Stimulated activated CD8-positive, alpha-beta memory T cell treated with anti-CD3 and anti-CD28 coated beads, Interleukin-15, amount 100 ng/mL, for 48 hours (primary cell): ENCODE data around the gene LRRC58.
"Not testable (repeated sequence)": the region's sequence is repeated elsewhere in the genome, so short reads cannot be mapped to it uniquely, and the experiment has no call there.

Experiments
- DNase-seq, 2 donors: peaks; one replicate each; pipeline ENCODE4 v3.0.0-alpha.2; 2020; ENCODE audit warnings: low read depth in 2 of 2

The LRRC58 gene

DNA sequence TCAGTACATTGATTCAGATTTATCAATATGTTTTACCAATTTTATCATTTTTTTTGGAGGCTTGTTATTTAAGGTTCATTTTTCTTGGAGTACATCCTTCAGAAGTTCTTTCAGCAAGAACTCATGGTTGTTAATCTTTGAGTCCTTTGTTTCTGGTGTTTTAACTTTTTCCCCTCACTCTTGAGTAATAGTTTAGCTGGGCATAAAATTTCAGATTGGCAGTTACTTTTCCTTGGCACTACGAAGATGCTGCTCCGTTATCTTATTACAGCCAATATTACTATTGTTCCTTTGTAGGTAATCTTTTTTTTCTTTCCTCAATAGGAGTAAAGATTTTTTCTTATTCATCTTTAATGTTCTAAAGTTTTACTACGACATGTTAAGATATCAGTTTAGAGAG is 9.8 kb downstream of the LRRC58 start:
- no peak for DNase-seq

DNA sequence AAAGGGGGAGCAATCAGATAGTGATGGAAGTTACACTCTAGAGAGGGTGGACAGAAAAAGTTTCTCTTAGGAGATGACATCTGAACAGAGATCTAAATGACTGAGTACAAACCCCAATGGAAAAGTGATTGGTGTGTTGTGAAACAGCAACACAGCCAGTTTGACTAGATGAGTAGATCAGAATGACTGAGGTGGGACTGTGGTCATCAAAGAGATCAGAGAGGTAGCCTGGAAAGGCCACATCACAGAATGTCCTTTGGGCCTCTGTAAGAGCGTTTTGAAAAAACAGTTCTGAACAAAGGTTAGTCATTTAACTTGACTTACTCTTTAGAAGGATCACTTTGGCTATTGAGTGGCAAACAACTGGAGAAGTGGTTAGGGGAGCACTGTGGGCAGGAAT is 10.6 kb downstream of the LRRC58 start:
- peak in 1 of 2 donors; percentile 19 for DNase-seq

GRCh38 chr3:120332646-120333045 is 16.5 kb downstream of the LRRC58 start:
- DNase-seq, result no peak

DNA sequence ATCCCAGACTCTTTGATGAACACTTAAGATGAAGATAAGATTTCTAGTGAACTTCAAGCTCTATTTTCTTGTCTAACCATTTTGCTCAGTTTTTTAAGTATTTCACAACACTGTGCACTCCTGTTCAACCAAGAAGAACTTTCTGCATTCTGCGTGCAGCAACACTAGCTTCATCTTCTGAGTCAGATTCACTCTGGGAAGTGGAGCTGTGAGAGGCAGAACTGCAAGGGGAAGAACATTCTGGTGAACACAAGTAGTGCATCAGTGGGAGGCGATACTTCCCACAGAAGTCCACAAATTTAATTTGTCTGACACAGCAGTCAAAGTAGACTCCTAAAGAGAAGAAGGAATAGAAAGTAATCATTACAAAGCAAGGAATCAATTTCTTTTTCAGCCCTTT is 18.1 kb downstream of the LRRC58 start:
- DNase-seq, result no peak

GRCh38 chr3:120326784-120327183 is 22.4 kb downstream of the LRRC58 start:
- no peak for DNase-seq

DNA sequence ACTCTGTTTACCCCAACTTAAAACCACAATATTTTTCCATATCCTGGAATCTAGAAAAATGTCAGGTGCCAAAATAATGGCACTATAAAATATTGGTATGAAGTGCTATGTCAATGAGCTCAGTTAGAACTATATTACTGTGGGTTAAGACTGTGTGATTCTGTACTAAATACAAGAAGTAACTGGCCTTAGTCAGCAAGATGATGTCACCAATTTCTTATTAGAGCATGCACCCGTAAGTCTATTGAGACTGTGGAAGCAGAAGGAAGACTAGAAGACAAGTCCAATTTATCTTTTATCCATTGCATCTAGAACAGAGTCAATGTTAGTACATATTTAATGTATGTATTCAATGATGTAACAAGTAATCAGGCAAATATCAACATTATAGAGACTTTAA is 25.0 kb downstream of the LRRC58 start:
- DNase-seq, result no peak

GRCh38 chr3:120323761-120324160 is 25.4 kb downstream of the LRRC58 start:
- not testable (repeated sequence) for DNase-seq

DNA sequence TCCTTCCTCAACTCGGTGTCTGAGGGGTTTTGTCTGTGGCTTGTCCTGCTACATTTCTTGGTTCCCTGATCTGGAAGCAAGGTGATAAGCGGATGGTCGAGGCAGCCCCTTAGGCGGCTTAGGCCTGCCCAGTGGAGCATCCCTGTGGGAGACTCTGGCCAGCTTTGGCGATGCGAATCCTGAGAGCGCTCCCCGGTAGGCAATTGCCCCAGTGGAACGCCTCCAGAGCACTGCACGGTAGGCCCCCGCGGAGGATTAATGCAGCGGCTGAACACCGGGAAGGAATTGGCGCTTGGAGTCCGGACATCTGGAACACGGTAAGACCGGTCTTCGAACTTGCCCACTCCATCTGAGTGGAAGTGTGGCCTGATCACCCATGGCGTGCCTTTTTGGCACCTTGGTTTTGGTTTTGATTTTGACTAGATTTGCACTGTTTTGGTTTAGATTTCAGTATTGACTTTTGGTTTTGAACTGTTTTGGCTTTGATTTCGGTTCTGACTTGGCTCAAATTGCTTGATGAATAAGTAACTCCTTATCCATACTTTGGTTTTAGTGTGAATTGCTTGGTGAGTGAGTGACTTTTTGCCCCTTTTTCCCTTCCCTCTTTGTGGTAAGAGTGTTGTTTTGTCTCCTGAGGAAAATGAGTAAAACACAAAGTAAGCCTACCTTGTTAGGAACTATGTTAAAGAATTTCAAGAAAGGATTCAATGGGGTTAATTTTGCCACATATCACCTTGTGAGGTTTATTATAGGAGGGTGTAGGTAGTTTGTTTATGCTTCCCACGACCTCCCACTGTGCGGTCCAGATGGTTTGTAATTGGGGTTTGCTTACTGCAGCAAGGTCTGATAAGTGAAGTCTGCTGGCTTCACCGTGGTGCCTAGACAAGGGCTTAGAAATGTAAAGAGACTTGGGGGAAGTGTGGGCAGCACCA is 37.0 kb downstream of the LRRC58 start:
- DNase-seq, result no peak

GRCh38 chr3:120306519-120307455 is 42.4 kb downstream of the LRRC58 start:
- DNase-seq, result no peak

- DNase-seq, result no peak
These were observed 44.5 kb downstream of the LRRC58 start for GRCh38 chr3:120304616-120305015.

GRCh38 chr3:120302361-120302760 is 46.8 kb downstream of the LRRC58 start:
- no peak for DNase-seq

GRCh38 chr3:120300971-120301370 is 48.2 kb downstream of the LRRC58 start:
- no peak for DNase-seq

- no peak for DNase-seq
These were observed 49.8 kb downstream of the LRRC58 start for GRCh38 chr3:120299403-120299802.

GRCh38 chr3:120298996-120299395 is 50.2 kb downstream of the LRRC58 start:
- DNase-seq, result no peak

DNA sequence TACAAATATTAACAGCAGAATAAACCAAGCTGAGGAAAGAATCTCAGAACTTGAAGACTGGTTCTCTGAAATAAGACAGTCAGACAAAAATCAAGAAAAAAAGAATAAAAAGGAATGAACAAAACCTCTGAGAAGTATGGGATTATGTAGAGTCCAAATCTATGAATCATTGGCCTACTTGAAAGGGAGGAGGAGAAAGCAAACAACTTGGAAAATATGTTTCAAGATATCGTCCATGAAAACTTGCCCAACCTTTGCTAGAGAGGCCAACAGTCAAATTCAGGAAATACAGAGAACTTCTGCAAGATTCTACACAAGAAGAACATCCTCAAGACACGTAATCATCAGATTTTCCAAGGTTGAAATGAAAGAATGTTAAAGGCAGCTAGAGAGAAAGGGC is 57.6 kb downstream of the LRRC58 start:
- not testable (repeated sequence) for DNase-seq

DNA sequence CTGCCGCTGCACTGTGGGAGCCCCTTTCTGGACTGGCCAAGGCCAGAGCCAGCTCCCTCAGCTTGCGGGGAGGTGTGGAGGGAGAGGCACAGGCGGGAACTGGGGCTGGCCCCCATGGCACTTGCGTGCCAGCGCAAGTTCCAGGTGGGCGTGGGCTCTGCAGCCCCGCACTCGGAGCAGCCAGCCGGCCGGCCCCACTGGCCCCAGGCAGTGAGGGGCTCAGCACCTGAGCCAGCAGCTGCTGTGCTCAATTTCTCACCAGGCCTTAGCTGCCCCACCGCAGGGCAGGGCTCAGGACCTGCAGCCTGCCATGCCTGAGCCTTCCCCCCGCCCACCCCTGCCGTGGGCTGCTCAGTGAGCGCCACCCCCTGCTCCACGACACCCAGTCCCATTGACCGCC is 59.5 kb downstream of the LRRC58 start:
- no peak for DNase-seq

DNA sequence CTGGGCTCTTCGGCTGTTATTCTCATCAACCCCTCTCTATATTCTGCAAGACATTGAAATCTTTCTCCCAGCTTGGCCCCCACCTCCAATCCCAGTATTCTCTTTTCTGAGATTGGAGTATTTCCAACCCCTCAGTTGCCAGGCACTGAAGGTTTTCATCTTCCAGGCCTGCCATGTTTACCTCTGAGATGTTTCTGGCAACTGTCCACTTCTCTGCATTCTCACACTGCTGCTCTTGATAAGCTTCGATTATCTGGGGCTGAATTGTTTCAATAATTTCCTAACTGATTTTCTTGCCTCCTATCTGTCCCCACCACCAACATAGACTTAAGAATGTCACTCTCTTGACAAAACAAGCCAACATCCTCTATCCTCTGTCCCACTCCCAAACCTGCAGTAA is 62.7 kb downstream of the LRRC58 start:
- no peak for DNase-seq

DNA sequence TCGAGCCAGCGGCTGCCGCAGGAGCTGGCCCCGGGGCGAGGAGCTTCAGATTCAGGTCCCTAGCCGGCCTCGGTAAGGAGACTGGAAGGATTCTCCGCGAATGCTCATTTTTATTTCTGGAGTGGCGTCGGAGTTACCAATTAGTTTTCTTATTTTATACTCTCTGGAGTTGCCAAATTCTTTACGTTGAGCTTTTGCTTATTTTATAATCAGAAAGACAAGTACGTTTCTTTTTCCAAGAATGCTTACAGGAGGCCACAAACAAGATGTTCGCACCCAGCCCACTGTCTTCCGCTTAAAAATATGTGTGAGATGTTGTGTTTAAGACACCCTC is 63.7 kb downstream of the LRRC58 start:
- no peak for DNase-seq

DNA sequence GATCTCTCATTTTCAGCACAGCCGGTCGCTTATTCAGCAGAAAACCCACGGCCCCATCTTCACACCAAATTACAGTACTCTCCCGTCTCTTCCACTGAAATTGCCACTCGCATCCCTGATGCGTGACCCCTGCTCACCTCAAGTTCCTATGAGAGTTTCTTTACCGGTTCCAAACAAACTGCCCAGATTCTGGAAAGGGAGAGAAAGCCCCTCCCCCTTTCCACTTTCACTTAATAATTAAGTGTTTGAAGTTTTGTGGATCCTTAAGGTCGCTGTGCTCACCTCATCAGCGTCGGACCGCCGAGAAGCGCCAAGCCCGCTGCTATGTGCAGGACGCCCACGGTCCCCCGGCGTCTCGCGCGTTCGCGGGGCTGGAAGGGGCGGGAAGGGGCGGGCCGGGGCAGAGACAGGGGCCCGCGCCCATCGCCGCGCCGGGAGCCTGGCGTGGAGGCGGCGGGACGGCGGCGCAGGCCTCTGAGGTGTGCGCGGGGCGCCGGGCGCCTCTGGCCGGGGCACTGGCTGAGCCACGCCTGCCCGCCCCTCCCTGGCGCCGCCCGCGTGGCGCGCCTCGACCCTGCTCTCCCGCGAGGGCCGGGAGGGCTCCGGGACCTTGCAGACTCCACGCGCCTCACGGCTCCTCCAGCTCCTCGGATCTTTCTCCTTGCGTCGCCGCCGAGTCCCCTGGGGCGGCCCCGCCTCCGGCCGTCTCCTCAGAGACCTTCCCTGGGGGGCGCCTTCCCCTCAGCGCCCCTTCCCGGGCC is 64.2 kb downstream of the LRRC58 start, which contains the start of gene GPR156:
Gene GPR156, minus strand, starts transcription at position 476 of the 761 bp plus-strand sequence. CDS start 41,124 bp downstream, outside the sequence.
- DNase-seq, result peak in 1 of 2 donors; percentile 8

GRCh38 chr3:120281261-120281660 is 67.9 kb downstream of the LRRC58 start:
- no peak for DNase-seq

- no peak for DNase-seq
These were observed 68.6 kb downstream of the LRRC58 start for GRCh38 chr3:120280566-120280965.

- no peak for DNase-seq
These were observed 69.1 kb downstream of the LRRC58 start for GRCh38 chr3:120280026-120280425.
